H1 (cell line): Measurements from ENCODE around the gene SLC37A1. TPM values are rescaled to one million over a fixed set of nuclear protein-coding genes. Genes with fewer than 3 reads are reported as not detected.

ENCODE experiments used
- MAFK ChIP-seq: IDR thresholded peaks from 2 replicates; pipeline ENCODE4 v1.6.1; 2012; ENCODE audit warnings: low read depth, mild to moderate bottlenecking, improper control_type of control experiment, low read length
- SRF ChIP-seq: IDR thresholded peaks from 2 replicates; pipeline ENCODE4 v1.6.1; 2011; ENCODE audit warnings: mild to moderate bottlenecking, low read depth, low read length, moderate library complexity
- polyA plus RNA-seq, 7 experiments: library from polyadenylated mRNA; depleted of rRNA in 3 of 7; stranded (reverse) in 5 of 7; unstranded in 2 of 7; fragments of >200 nt in 5 of 7; fragments of 200-250 nt in 2 of 7; gene quantifications; 1 replicate in 5 of 7; 2 replicates in 1 of 7; 4 replicates in 1 of 7; pipeline versions ENCODE4 v1.2.1 to v1.2.3, GENCODE V29; 2011 to 2013; ENCODE audit warnings: missing spikeins in 2 of 7, mixed read lengths in 2 of 7
- total RNA-seq: library from RNA; stranded (reverse); fragmentation: NEBNext Ultra II Directional; extraction: Animal tissue kit (Norgen Biotek cat#: 25700); gene quantifications from 2 replicates; pipeline ENCODE4 v1.2.1, GENCODE V29; 2021

The SLC37A1 gene
- total and polyA plus RNA-seq, 2 of the 8 experiments (the other 6 are each of a cell fraction or from before 2014, with no cell fraction given), result 15.6 to 30.9 TPM

DNA sequence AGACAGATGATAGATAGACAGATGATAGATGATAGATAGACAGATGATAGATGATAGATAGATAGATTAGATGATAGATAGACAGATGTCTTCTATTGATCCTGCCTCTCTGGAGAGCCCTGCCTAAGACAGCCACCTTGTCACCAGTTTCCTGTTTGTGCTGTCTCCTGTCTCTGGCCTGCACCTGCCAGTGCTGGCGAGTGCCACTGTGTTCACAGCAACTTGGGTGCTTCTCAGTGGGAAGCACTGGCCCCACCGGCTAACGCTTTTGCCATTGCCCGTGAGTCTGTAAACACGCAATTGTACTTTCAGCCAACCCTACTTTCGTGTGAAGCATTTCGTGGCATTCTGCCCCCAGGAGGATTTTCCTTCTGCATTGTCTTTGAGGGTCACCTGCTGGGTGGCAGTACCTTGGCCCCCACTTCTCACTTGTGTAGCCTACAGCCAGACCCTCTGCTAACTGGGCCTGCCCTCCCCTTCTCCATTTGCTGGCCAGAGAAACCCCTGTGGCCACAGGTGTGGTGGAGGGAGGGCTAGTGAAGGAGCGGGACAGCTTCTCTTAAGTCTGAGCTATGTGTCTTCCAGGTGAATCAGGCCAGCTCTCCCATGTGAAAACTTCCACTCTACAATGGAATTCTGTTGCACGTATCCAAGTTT, 116.4 kb downstream of the SLC37A1 start (continued):
- no peak for TF ChIP-seq MAFK
- no peak for TF ChIP-seq SRF
- TF ChIP-seq, all 59 proteins: peak for 0
